H1 (cell line): ENCODE measurements around the gene MYOM1. TPM values are rescaled to one million over a fixed set of nuclear protein-coding genes. Genes with fewer than 3 reads are reported as not detected.

Source experiments
- CTCF ChIA-PET: fragments of 300-600 bp; sonication (Branson Sonifier 250); formaldehyde crosslinking; loops from one replicate; lab custom pipeline; 2021; ENCODE audit not compliant: partially characterized antibody; lab: Charles Lee
- POLR2A ChIA-PET: fragments of 300-600 bp; sonication (Branson Sonifier 250); formaldehyde crosslinking; loops from one replicate; lab custom pipeline; 2021; ENCODE audit warnings: inconsistent platforms; ENCODE audit not compliant: partially characterized antibody; lab: Charles Lee
- DNase-seq, 2 experiments: peaks; one replicate each; pipeline versions ENCODE4 v3.0.0 to v3.0.0-alpha.2; 2010 to 2022; ENCODE audit warnings: low spot score in 2 of 2, low read depth in 1 of 2, mixed read lengths in 1 of 2
- FAIRE-seq: peaks from 2 replicates; lab custom pipeline; 2011; peaks lifted over from hg19 to GRCh38; lab: Jason Lieb, UNC
- H2AFZ ChIP-seq: 2 replicates; pipeline ENCODE4 v1.8.1; 2012; ENCODE audit warnings: low read length, inconsistent platforms
- H2AK5ac ChIP-seq: 2 replicates; pipeline ENCODE4 v1.6.1; 2013; ENCODE audit warnings: low read depth, low read length
- H2BK120ac ChIP-seq: replicated peaks from 2 replicates; pipeline ENCODE3; 2013; ENCODE audit warnings: low read depth, low read length, inconsistent platforms
- H2BK12ac ChIP-seq: 2 replicates; pipeline ENCODE4 v1.6.1; 2013; ENCODE audit warnings: low read depth, low read length
- H2BK15ac ChIP-seq: 2 replicates; pipeline ENCODE4 v1.6.1; 2013; ENCODE audit warnings: low read length
- H2BK20ac ChIP-seq: 2 replicates; pipeline ENCODE4 v1.6.1; 2013; ENCODE audit warnings: low read length
- H2BK5ac ChIP-seq: 2 replicates; pipeline ENCODE4 v1.6.1; 2013; ENCODE audit warnings: low read depth, low read length
- H3K14ac ChIP-seq: 2 replicates; pipeline ENCODE4 v1.6.1; 2013; ENCODE audit warnings: inconsistent platforms; ENCODE audit not compliant: insufficient read length
- H3K18ac ChIP-seq: 2 replicates; pipeline ENCODE4 v1.6.1; 2013; ENCODE audit warnings: low read length; ENCODE audit errors: extremely low read depth
- H3K23ac ChIP-seq: 2 replicates; pipeline ENCODE4 v1.6.1; 2013; ENCODE audit warnings: inconsistent platforms; ENCODE audit not compliant: insufficient read length
- H3K23me2 ChIP-seq: 2 replicates; pipeline ENCODE4 v1.6.1; 2013; ENCODE audit warnings: low read depth, low read length
- H3K27ac ChIP-seq: 2 replicates; pipeline ENCODE4 v1.6.1; 2011; ENCODE audit warnings: low read depth, low read length, inconsistent platforms
- H3K27me3 ChIP-seq, 4 experiments: replicated peaks in 1 of 4; 1 replicate in 1 of 4; 2 replicates in 3 of 4; pipeline versions ENCODE4 v1.6.1 to v1.8.1; 2011 to 2013; ENCODE audit warnings: low read length in 3 of 4, mild to moderate bottlenecking in 3 of 4, inconsistent platforms in 2 of 4, mixed read lengths in 2 of 4, moderate library complexity in 1 of 4; ENCODE audit not compliant: control insufficient read depth in 3 of 4, insufficient read depth in 3 of 4; ENCODE audit errors: extremely low read depth in 1 of 4
- H3K36me3 ChIP-seq, 4 experiments: 2 replicates each; pipeline versions ENCODE4 v1.6.1 to v1.8.1; 2011 to 2013; ENCODE audit warnings: mild to moderate bottlenecking in 4 of 4, low read length in 3 of 4, moderate library complexity in 2 of 4, control low read depth in 1 of 4, inconsistent platforms in 1 of 4; ENCODE audit not compliant: insufficient read depth in 4 of 4, control insufficient read depth in 2 of 4
- H3K4ac ChIP-seq: replicated peaks from 2 replicates; pipeline ENCODE3; 2013; ENCODE audit warnings: low read length, low read depth, mixed read lengths, inconsistent platforms; ENCODE audit not compliant: insufficient read length
- H3K4me1 ChIP-seq, 4 experiments: replicated peaks in 1 of 4; 1 replicate in 1 of 4; 2 replicates in 3 of 4; pipeline versions ENCODE4 v1.6.1 to v1.8.1; 2011 to 2013; ENCODE audit warnings: low read length in 3 of 4, inconsistent platforms in 2 of 4, mixed read lengths in 1 of 4; ENCODE audit not compliant: insufficient read depth in 4 of 4, control insufficient read depth in 3 of 4
- H3K4me2 ChIP-seq, 2 experiments: 2 replicates each; pipeline versions ENCODE4 v1.6.1 to v1.8.1; 2011 to 2013; ENCODE audit warnings: low read depth in 2 of 2, low read length in 2 of 2, control low read depth in 1 of 2, inconsistent platforms in 1 of 2, mild to moderate bottlenecking in 1 of 2; ENCODE audit not compliant: insufficient read depth in 1 of 2
- H3K4me3 ChIP-seq, 4 experiments: fragments of 200-600, 300-600 bp in 1 of 4; sonication (generic), shearing (Covaris generic), sonication (Bioruptor Twin) in 1 of 4; 2 replicates each; pipeline versions ENCODE4 v1.5.1 to v1.8.1; 2011 to 2016; ENCODE audit warnings: low read length in 4 of 4, low read depth in 3 of 4, control low read depth in 2 of 4, inconsistent platforms in 2 of 4, mild to moderate bottlenecking in 2 of 4, mixed read lengths in 1 of 4, moderate library complexity in 1 of 4; ENCODE audit not compliant: insufficient read depth in 2 of 4; ENCODE audit errors: extremely low read depth in 1 of 4
- H3K56ac ChIP-seq: replicated peaks from 2 replicates; pipeline ENCODE3; 2013; ENCODE audit warnings: low read depth, mild to moderate bottlenecking, mixed read lengths, low read length, inconsistent platforms; ENCODE audit not compliant: insufficient read length
- H3K79me1 ChIP-seq: 2 replicates; pipeline ENCODE4 v1.6.1; 2013; ENCODE audit warnings: low read depth, low read length, control low read depth
- H3K79me2 ChIP-seq, 2 experiments: 2 replicates each; pipeline versions ENCODE4 v1.6.1 to v1.8.1; 2012 to 2013; ENCODE audit warnings: low read length in 2 of 2, mild to moderate bottlenecking in 2 of 2, inconsistent platforms in 1 of 2; ENCODE audit not compliant: insufficient read depth in 2 of 2, control insufficient read depth in 1 of 2
- H3K9ac ChIP-seq, 4 experiments: replicated peaks in 1 of 4; 1 replicate in 1 of 4; 2 replicates in 3 of 4; pipeline versions ENCODE4 v1.6.1 to v1.8.1; 2011 to 2013; ENCODE audit warnings: low read depth in 3 of 4, low read length in 3 of 4, control low read depth in 2 of 4, mild to moderate bottlenecking in 2 of 4, moderate library complexity in 2 of 4, inconsistent platforms in 1 of 4; ENCODE audit errors: extremely low read depth in 1 of 4
- H3K9me3 ChIP-seq, 2 experiments: 2 replicates each; pipeline versions ENCODE4 v1.6.1 to v1.8.1; 2012 to 2013; ENCODE audit warnings: mild to moderate bottlenecking in 2 of 2, moderate library complexity in 2 of 2, control low read depth in 1 of 2, inconsistent platforms in 1 of 2, low read depth in 1 of 2, low read length in 1 of 2, mixed read lengths in 1 of 2; ENCODE audit not compliant: insufficient read depth in 2 of 2
- H4K20me1 ChIP-seq, 2 experiments: replicated peaks in 1 of 2; 2 replicates each; pipeline versions ENCODE3 to v1.8.1; 2011 to 2013; ENCODE audit warnings: inconsistent platforms in 2 of 2, low read length in 2 of 2, mild to moderate bottlenecking in 1 of 2; ENCODE audit not compliant: insufficient read depth in 2 of 2, control insufficient read depth in 1 of 2
- H4K5ac ChIP-seq: 2 replicates; pipeline ENCODE4 v1.6.1; 2013; ENCODE audit warnings: low read length, low read depth, mixed read lengths, inconsistent platforms; ENCODE audit not compliant: insufficient read length
- H4K8ac ChIP-seq: 2 replicates; pipeline ENCODE4 v1.8.0; 2013; ENCODE audit warnings: mild to moderate bottlenecking, moderate library complexity, low read length, inconsistent platforms; ENCODE audit not compliant: insufficient read depth; ENCODE audit errors: extremely low read depth
- H4K91ac ChIP-seq: replicated peaks from 2 replicates; pipeline ENCODE3; 2013; ENCODE audit warnings: low read length, mixed read lengths, inconsistent platforms; ENCODE audit not compliant: insufficient read length
- BACH1 ChIP-seq: IDR thresholded peaks from 2 replicates; pipeline ENCODE4 v1.6.1; 2012; ENCODE audit warnings: low read length, improper control_type of control experiment
- CBX5 ChIP-seq: fragments of 300-800, 300-1000 bp; sonication (generic); IDR thresholded peaks from 2 replicates; pipeline ENCODE4 v1.7.1; 2016; ENCODE audit warnings: antibody characterized with exemption, low read length, low read depth
- HDAC6 ChIP-seq: IDR thresholded peaks from one replicate; pipeline ENCODE4 v1.7.1; 2012; ENCODE audit warnings: low read depth, mild to moderate bottlenecking, inconsistent platforms, low read length, moderate library complexity
- JUN ChIP-seq: IDR thresholded peaks from 2 replicates; pipeline ENCODE4 v1.6.1; 2011; ENCODE audit warnings: low read depth, mild to moderate bottlenecking, improper control_type of control experiment, low read length
- KDM1A ChIP-seq: fragments of 200-600, 300-600 bp; sonication (generic); IDR thresholded peaks from 2 replicates; pipeline ENCODE4 v1.7.1; 2016; ENCODE audit warnings: mild to moderate bottlenecking, low read length, borderline replicate concordance
- PHF8 ChIP-seq: fragments of 200-600 bp; sonication (generic); conservative IDR thresholded peaks from 2 replicates; pipeline ENCODE4 v1.7.1; 2012; ENCODE audit warnings: low read depth, mild to moderate bottlenecking, inconsistent platforms, low read length, moderate library complexity
- POLR2A ChIP-seq, 2 experiments: IDR thresholded peaks; 1 replicate in 1 of 2; 2 replicates in 1 of 2; pipeline ENCODE4 v1.6.1; 2011; ENCODE audit warnings: low read depth in 2 of 2, low read length in 2 of 2, mild to moderate bottlenecking in 2 of 2; ENCODE audit errors: control extremely low read depth in 1 of 2
- SAP30 ChIP-seq: fragments of 300-600 bp; sonication (generic); IDR thresholded peaks from 2 replicates; pipeline ENCODE4 v1.7.1; 2012; ENCODE audit warnings: low read length, moderate library complexity, mild to moderate bottlenecking, inconsistent platforms; ENCODE audit not compliant: insufficient read depth, insufficient replicate concordance
- SP4 ChIP-seq: IDR thresholded peaks from 2 replicates; pipeline ENCODE4 v1.6.1; 2012; ENCODE audit warnings: low read length, inconsistent platforms
- TAF7 ChIP-seq: optimal IDR thresholded peaks from 2 replicates; pipeline ENCODE3; 2011; ENCODE audit warnings: low read depth, mild to moderate bottlenecking, inconsistent platforms, low read length, moderate library complexity, borderline replicate concordance
- TBP ChIP-seq: IDR thresholded peaks from 2 replicates; pipeline ENCODE4 v1.6.1; 2011; ENCODE audit warnings: low read depth, low read length, improper control_type of control experiment
- YY1 ChIP-seq: IDR thresholded peaks from 2 replicates; pipeline ENCODE4 v1.6.1; 2011; ENCODE audit warnings: low read depth, mild to moderate bottlenecking, low read length
- WGBS, 2 experiments: shearing (Covaris generic) in 1 of 2; methylation state at CpG; one replicate each; pipeline versions ENCODE4 v1.1.6 to v1.1.7; 2013 to 2015; ENCODE audit warnings: low lambda C conversion rate in 2 of 2, mixed read lengths in 2 of 2, inconsistent platforms in 1 of 2, low coverage in 1 of 2, missing lambda C conversion rate in 1 of 2; ENCODE audit not compliant: insufficient replicate concordance in 2 of 2, insufficient coverage in 1 of 2, insufficient read length in 1 of 2; ENCODE audit errors: extremely low coverage in 1 of 2, missing lambda C conversion rate in 1 of 2; 5-methylcytosine and 5-hydroxymethylcytosine counted together
- polyA plus RNA-seq, 7 experiments: library from polyadenylated mRNA; depleted of rRNA in 3 of 7; stranded (reverse) in 5 of 7; unstranded in 2 of 7; fragments of >200 nt in 5 of 7; fragments of 200-250 nt in 2 of 7; gene quantifications; 1 replicate in 5 of 7; 2 replicates in 1 of 7; 4 replicates in 1 of 7; pipeline versions ENCODE4 v1.2.1 to v1.2.3, GENCODE V29; 2011 to 2013; ENCODE audit warnings: missing spikeins in 2 of 7, mixed read lengths in 2 of 7
- total RNA-seq: library from RNA; stranded (reverse); fragmentation: NEBNext Ultra II Directional; extraction: Animal tissue kit (Norgen Biotek cat#: 25700); gene quantifications from 2 replicates; pipeline ENCODE4 v1.2.1, GENCODE V29; 2021
- TF ChIP-seq, protein P1 (sequence below): IDR thresholded peaks from 2 replicates; pipeline ENCODE4 v1.6.1; 2012; ENCODE audit warnings: inconsistent platforms

The MYOM1 gene
- total and polyA plus RNA-seq, 2 of the 8 experiments (the other 6 are each of a cell fraction or from before 2014, with no cell fraction given) = 0.06 to 0.32 TPM

DNA sequence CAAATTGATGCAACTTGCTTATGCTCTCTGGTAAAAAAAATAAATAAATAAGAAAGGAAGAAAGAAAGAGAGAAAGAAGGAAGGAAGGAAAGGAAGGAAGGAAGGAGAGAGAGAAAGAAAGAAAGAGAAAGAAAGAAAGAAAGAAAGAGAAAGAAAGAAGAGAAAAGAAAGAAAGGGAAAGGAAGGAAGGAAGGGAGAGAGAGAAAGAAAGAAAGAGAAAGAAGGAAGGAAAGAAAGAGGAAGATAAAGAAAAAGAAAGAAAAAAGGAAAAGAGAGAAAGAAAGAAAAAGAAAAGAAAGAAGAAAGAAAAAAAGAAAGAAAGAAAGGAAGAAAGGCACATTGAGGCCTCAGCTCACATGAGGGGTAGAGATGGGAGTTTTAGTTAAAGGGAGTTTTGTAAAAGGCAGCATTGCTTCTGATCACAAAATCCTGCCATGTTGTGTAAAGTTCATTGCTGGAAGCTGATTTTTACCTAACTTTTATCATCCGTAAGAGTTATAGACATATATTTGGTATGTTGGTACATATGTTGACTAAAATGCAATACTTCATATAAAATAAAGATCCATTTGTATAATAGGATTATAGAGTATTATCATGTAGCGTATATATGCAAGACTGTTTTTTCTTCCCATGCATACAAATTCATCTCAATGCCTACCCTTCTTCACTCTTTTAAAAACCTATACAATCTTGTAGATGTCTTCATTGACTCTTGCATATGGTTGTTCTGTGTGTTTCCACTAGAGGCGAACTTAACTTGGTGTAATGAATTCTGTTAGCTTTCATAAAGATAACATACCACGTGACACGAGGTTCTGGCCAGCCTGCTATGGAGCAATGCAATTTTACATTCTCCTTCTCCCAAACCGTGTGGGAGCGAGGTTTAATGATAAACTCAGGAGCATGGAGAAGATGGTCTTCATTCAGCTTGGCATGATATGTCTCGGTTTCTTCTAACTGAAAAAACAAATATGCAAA, 32.8 kb downstream of the MYOM1 start:
- no peak for DNase-seq
- no peaks in the 10 kb centered on the region for H3K23me2 ChIP-seq
- no peak overlapping the region for H3K4me3 ChIP-seq
- no peak overlapping the region for H2BK5ac ChIP-seq
- no peak overlapping the region for H2BK20ac ChIP-seq
- ChIA-PET CTCF (interaction anchor here (1.0 kb wide), 1 partner anchor 30 kb away, joined by 3 read pairs; no protein-coding TSS in a partner anchor), POLR2A (no interaction called here)
- H3K79me1 ChIP-seq = no peaks in the 10 kb centered on the region
- no peaks in the 10 kb centered on the region for H3K79me2 ChIP-seq
- H3K27me3 ChIP-seq = no peaks in the 10 kb centered on the region
- H3K18ac ChIP-seq = no peak overlapping the region
- WGBS, 2 experiments = 90% methylated on average over 8 of the region's 8 CpGs; no CpG with 5 or more reads in 1 of the 2 experiments
- FAIRE-seq = no peak
- no peak overlapping the region for H3K23ac ChIP-seq
- no peaks in the 10 kb centered on the region for H3K9me3 ChIP-seq
- no peak overlapping the region for H4K5ac ChIP-seq
- no peak overlapping the region for H3K27ac ChIP-seq
- H3K9ac ChIP-seq = no peak overlapping the region
- no peak overlapping the region for H3K56ac ChIP-seq
- no peak overlapping the region for H2BK15ac ChIP-seq
- H2AFZ ChIP-seq = no peak overlapping the region
- H3K4me2 ChIP-seq = no peak overlapping the region
- H4K20me1 ChIP-seq = no peaks in the 10 kb centered on the region
- no peaks in the 10 kb centered on the region for H3K4me1 ChIP-seq
- H4K91ac ChIP-seq = no peak overlapping the region
- no peaks in the 10 kb centered on the region for H3K36me3 ChIP-seq
- H3K4ac ChIP-seq = no peak overlapping the region
- H2BK120ac ChIP-seq = no peak overlapping the region
- no peak overlapping the region for H4K8ac ChIP-seq
- H3K14ac ChIP-seq = no peak overlapping the region
- H2BK12ac ChIP-seq = no peak overlapping the region
- H2AK5ac ChIP-seq = no peak overlapping the region
- TF ChIP-seq BACH1 (no peak), SAP30 (no peak), SP4 (no peak), JUN (no peak), KDM1A (no peak), PHF8 (no peak), YY1 (no peak), TAF7 (no peak), POLR2A (IDR thresholded peaks at IDR 0.05; ENCODE audit: control extremely low read depth in 1 of 2, low read depth in 2 of 2, low read length in 2 of 2) (no peak), TBP (no peak), CBX5 (no peak), HDAC6 (no peak)
- TF ChIP-seq, protein P1, sequence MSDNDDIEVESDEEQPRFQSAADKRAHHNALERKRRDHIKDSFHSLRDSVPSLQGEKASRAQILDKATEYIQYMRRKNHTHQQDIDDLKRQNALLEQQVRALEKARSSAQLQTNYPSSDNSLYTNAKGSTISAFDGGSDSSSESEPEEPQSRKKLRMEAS = no peak
